Dedifferentiated amniotic fluid mesenchymal stem cell (primary cell): ENCODE measurements around the gene ACSS3.

Source experiments
- DNase-seq: peaks from one replicate; pipeline ENCODE4 v3.0.0-alpha.2; 2016; ENCODE audit errors: extremely low spot score

Gene ACSS3

GRCh38 chr12:81295251-81295650 lies 217.4 kb downstream of the ACSS3 start:
- DNase-seq: no peak

DNA sequence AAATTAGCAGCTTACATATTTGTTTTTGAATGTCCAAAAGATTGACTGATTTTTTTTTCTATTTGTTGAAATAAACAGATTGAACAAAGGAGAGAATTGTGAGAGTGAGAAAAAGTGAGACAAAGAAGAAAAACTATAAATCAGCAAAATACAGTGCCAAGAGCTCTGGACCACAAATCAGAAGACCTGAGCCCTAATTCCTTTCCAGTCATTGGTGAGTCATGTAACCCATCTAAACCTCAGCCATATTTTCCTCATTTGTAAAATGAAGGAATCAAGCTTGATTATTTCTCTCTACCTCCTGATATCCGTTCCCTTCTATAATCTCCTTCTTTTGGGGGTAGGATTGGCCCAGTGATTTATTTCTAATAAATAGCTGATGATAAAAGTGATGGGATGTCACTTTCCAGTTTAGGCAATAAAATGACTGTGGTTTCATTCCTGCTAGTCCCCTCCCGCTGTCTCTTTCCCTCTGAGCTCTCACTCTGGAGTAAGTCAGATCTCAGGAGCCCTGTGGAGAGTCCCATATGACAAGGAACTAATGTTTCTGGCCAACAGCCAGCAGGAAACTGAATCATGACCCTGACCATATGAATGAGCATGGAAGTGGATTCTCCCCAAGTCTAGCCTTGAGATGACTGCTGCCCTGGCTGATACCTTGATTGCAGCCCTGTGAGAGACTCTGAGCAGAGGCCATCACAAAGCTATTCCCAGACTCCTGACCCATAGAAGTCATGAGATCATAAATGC lies 218.9 kb downstream of the ACSS3 start:
- no peak for DNase-seq

- no peak for DNase-seq
Measured at GRCh38 chr12:81297601-81298000, 219.7 kb downstream of the ACSS3 start.

GRCh38 chr12:81300454-81300853 lies 222.6 kb downstream of the ACSS3 start:
- DNase-seq: no peak

- DNase-seq: no peak
Measured at GRCh38 chr12:81303935-81304334, 226.1 kb downstream of the ACSS3 start.
